Endodermal cell (in vitro differentiated cells): ENCODE results near the gene POP7. TPM values are rescaled to one million over a fixed set of nuclear protein-coding genes. Genes with fewer than 3 reads are reported as not detected.

ENCODE experiments used
- DNase-seq: peaks from one replicate; pipeline ENCODE4 v3.0.0-alpha.2; 2017
- H3K27ac ChIP-seq: 2 replicates; pipeline ENCODE4 v1.5.1; 2013; ENCODE audit warnings: mild to moderate bottlenecking, low read depth, low read length, moderate library complexity
- H3K27me3 ChIP-seq: 2 replicates; pipeline ENCODE4 v1.6.1; 2013; ENCODE audit warnings: mild to moderate bottlenecking, low read length, moderate library complexity; ENCODE audit not compliant: insufficient read depth, control insufficient read depth, poor library complexity, severe bottlenecking
- H3K36me3 ChIP-seq: 2 replicates; pipeline ENCODE4 v1.7.0; 2013; ENCODE audit warnings: mild to moderate bottlenecking, low read length, moderate library complexity; ENCODE audit not compliant: control insufficient read depth, insufficient read depth
- H3K4me1 ChIP-seq: one replicate; pipeline ENCODE4 v1.7.0; 2013; ENCODE audit warnings: low read length; ENCODE audit not compliant: control insufficient read depth, insufficient read depth
- H3K4me3 ChIP-seq: 2 replicates; pipeline ENCODE4 v1.5.1; 2013; ENCODE audit warnings: mild to moderate bottlenecking, low read length, moderate library complexity
- H3K9ac ChIP-seq: 2 replicates; pipeline ENCODE4 v1.6.1; 2013; ENCODE audit warnings: mild to moderate bottlenecking, low read length, moderate library complexity; ENCODE audit not compliant: poor library complexity, severe bottlenecking; ENCODE audit errors: extremely low read depth
- H3K9me3 ChIP-seq: 2 replicates; pipeline ENCODE4 v1.6.1; 2013; ENCODE audit warnings: mild to moderate bottlenecking, low read length, moderate library complexity; ENCODE audit not compliant: control insufficient read depth
- H3K27ac Mint-ChIP-seq: 2 replicates; pipeline ENCODE4 v1.8.0; 2020; ENCODE audit warnings: mixed read lengths
- H3K27me3 Mint-ChIP-seq: 2 replicates; pipeline ENCODE4 v1.8.0; 2021; ENCODE audit warnings: mild to moderate bottlenecking, mixed read lengths; ENCODE audit not compliant: insufficient read depth
- H3K36me3 Mint-ChIP-seq: 2 replicates; pipeline ENCODE4 v1.8.0; 2020; ENCODE audit warnings: low read depth, mixed read lengths
- H3K4me1 Mint-ChIP-seq: 2 replicates; pipeline ENCODE4 v1.8.0; 2020; ENCODE audit warnings: mixed read lengths
- H3K4me3 Mint-ChIP-seq: 2 replicates; pipeline ENCODE4 v1.8.0; 2020; ENCODE audit warnings: mild to moderate bottlenecking, moderate library complexity, mixed read lengths
- H3K9me3 Mint-ChIP-seq: 2 replicates; pipeline ENCODE4 v1.8.0; 2020; ENCODE audit warnings: mild to moderate bottlenecking, mixed read lengths
- CTCF ChIP-seq: fragments of 200-600 bp; sonication (generic); conservative IDR thresholded peaks from 2 replicates; pipeline ENCODE4 v1.5.0; 2021; ENCODE audit warnings: antibody characterized with exemption, mild to moderate bottlenecking
- WGBS, 2 experiments: methylation state at CpG; one replicate each; pipeline versions ENCODE4 v1.1.5 to v1.1.7; 2013; ENCODE audit warnings: missing lambda C conversion rate in 2 of 2, mixed read lengths in 1 of 2; ENCODE audit not compliant: insufficient coverage in 1 of 2, insufficient read length in 1 of 2; 5-methylcytosine and 5-hydroxymethylcytosine counted together
- total RNA-seq, 2 donors: library from RNA; stranded (reverse); fragmentation: NEBNext Ultra II Directional in 1 of 2; extraction: Animal tissue kit (Norgen Biotek cat#: 25700) in 1 of 2; gene quantifications; 2 replicates in 1 of 2; 3 replicates in 1 of 2; pipeline ENCODE4 v1.2.1, GENCODE V29; 2021

Gene POP7
- total RNA-seq, 2 donors from 2014 or later, result 51.7 to 59.2 TPM

GRCh38 chr7:100685049-100685605 is 20.8 kb upstream of the POP7 start:
- peaks cover 66% of the 10 kb centered on the region for H3K36me3 ChIP-seq
- Mint-ChIP-seq H3K9me3 (no peaks in the 10 kb centered on the region), H3K4me3 (no peak overlapping the region)

GRCh38 chr7:100685631-100686145 is 20.2 kb upstream of the POP7 start:
- no peak overlapping the region for H3K27ac Mint-ChIP-seq
- no peaks in the 10 kb centered on the region for H3K27me3 Mint-ChIP-seq
- H3K4me1 Mint-ChIP-seq, result peaks cover 3% of the 10 kb centered on the region
- no peak overlapping the region for H3K4me3 Mint-ChIP-seq
- Histone ChIP-seq H3K36me3 (peaks cover 64% of the 10 kb centered on the region), H3K4me3 (no peak overlapping the region), H3K27me3 (no peaks in the 10 kb centered on the region), H3K9ac (no peak overlapping the region), H3K4me1 (no peaks in the 10 kb centered on the region), H3K9me3 (no peaks in the 10 kb centered on the region), H3K27ac (no peak overlapping the region)
- no peak for TF ChIP-seq CTCF
- WGBS, 2 experiments, result 89 to 94% methylated on average over 9 to 17 of the region's 17 CpGs
- H3K9me3 Mint-ChIP-seq, result no peaks in the 10 kb centered on the region
- DNase-seq, result no peak
- peaks cover 42% of the 10 kb centered on the region for H3K36me3 Mint-ChIP-seq

More at GRCh38 chr7:100685049-100685605, 20.8 kb upstream of the POP7 start:
- Histone ChIP-seq H3K9me3 (no peaks in the 10 kb centered on the region), H3K4me1 (no peaks in the 10 kb centered on the region), H3K4me3 (no peak overlapping the region), H3K27ac (no peak overlapping the region), H3K27me3 (no peaks in the 10 kb centered on the region), H3K9ac (no peak overlapping the region)
- no peak for DNase-seq
- H3K27ac Mint-ChIP-seq, result no peak overlapping the region
- TF ChIP-seq CTCF, result no peak
- peaks cover 3% of the 10 kb centered on the region for H3K4me1 Mint-ChIP-seq
- 89 to 94% methylated on average over 5 to 18 of the region's 18 CpGs for WGBS, 2 experiments
- H3K36me3 Mint-ChIP-seq, result peaks cover 42% of the 10 kb centered on the region
- no peaks in the 10 kb centered on the region for H3K27me3 Mint-ChIP-seq

- no peak for TF ChIP-seq CTCF
- H3K9ac ChIP-seq, result no peak overlapping the region
- 95 to 96% methylated on average over 27 to 33 of the region's 33 CpGs for WGBS, 2 experiments
- Mint-ChIP-seq H3K27me3 (no peaks in the 10 kb centered on the region), H3K4me3 (no peak overlapping the region), H3K4me1 (peaks cover 3% of the 10 kb centered on the region), H3K27ac (no peak overlapping the region), H3K36me3 (peaks cover 42% of the 10 kb centered on the region), H3K9me3 (no peaks in the 10 kb centered on the region)
- H3K27ac ChIP-seq, result no peak overlapping the region
- no peaks in the 10 kb centered on the region for H3K27me3 ChIP-seq
- H3K4me3 ChIP-seq, result no peak overlapping the region
- no peak for DNase-seq
- H3K4me1 ChIP-seq, result peaks cover 5% of the 10 kb centered on the region
- no peaks in the 10 kb centered on the region for H3K9me3 ChIP-seq
- H3K36me3 ChIP-seq, result peaks cover 58% of the 10 kb centered on the region
Observed at GRCh38 chr7:100686201-100686821, 19.6 kb upstream of the POP7 start.
